ENCODE measurements around the gene GABRR1.

The GABRR1 gene

GRCh38 chr6:89204096-89204495 is 13.1 kb downstream of the GABRR1 start:
- Histone ChIP-seq H3K4me3 (ENCODE audit: low read depth, low read length) (no peak overlapping the region), H3K27ac (no peak overlapping the region), H3K36me3 (replicated peaks) (no peaks in the 10 kb centered on the region), H3K27me3 (replicated peaks) (no peaks in the 10 kb centered on the region)
- in situ Hi-C loops (cut with HindIII; ENCODE audit: low pct_ligation_motif_present, low sequenced_read_pairs): no loop called here
- TF ChIP-seq CTCF (IDR thresholded peaks at IDR 0.05; ENCODE audit: low read depth, low read length, missing control alignments): no peak
- no peak for DNase-seq

- Histone ChIP-seq H3K4me3 (ENCODE audit: low read depth, low read length) (no peak overlapping the region), H3K27me3 (replicated peaks) (no peaks in the 10 kb centered on the region), H3K36me3 (replicated peaks) (no peaks in the 10 kb centered on the region), H3K27ac (no peak overlapping the region)
- DNase-seq: no peak
- TF ChIP-seq CTCF (IDR thresholded peaks at IDR 0.05; ENCODE audit: low read depth, low read length, missing control alignments): no peak
- in situ Hi-C loops (cut with HindIII; ENCODE audit: low pct_ligation_motif_present, low sequenced_read_pairs): no loop called here
These were observed 16.4 kb downstream of the GABRR1 start for GRCh38 chr6:89200706-89201215.

- H3K27ac ChIP-seq: no peak overlapping the region
- no peaks in the 10 kb centered on the region for H3K27me3 ChIP-seq (replicated peaks)
- H3K36me3 ChIP-seq (replicated peaks): no peaks in the 10 kb centered on the region
- TF ChIP-seq CTCF (IDR thresholded peaks at IDR 0.05; ENCODE audit: low read depth, low read length, missing control alignments): no peak
- H3K4me3 ChIP-seq (ENCODE audit: low read depth, low read length): no peak overlapping the region
- in situ Hi-C loops (cut with HindIII; ENCODE audit: low pct_ligation_motif_present, low sequenced_read_pairs): no loop called here
- no peak for DNase-seq
These were observed 17.6 kb downstream of the GABRR1 start for GRCh38 chr6:89199579-89199978.

DNA sequence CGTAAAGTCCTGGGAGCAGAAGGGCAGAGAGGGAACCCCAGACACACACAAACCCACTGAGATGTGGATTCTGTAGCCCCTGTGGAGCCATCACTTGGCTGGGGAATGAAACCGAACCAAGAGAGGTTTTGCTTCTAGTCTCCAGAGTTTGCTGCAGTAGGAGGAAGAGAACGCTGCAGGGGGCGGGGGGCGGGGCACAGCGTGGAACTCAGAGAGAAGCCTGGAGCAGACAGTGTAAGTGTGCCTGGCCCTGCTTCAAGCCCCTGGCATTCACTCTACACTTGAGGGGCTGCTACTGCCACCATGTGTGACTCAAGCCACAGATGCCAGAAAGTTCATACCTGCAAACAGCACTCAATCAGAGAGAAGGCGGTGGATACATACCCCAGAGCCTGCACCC is 18.9 kb downstream of the GABRR1 start:
- Histone ChIP-seq H3K4me3 (ENCODE audit: low read depth, low read length) (no peak overlapping the region), H3K36me3 (replicated peaks) (no peaks in the 10 kb centered on the region), H3K27ac (no peak overlapping the region), H3K27me3 (replicated peaks) (no peaks in the 10 kb centered on the region)
- TF ChIP-seq CTCF (IDR thresholded peaks at IDR 0.05; ENCODE audit: low read depth, low read length, missing control alignments): no peak
- no peak for DNase-seq
- in situ Hi-C loops (cut with HindIII; ENCODE audit: low pct_ligation_motif_present, low sequenced_read_pairs): no loop called here

- Histone ChIP-seq H3K36me3 (replicated peaks) (no peaks in the 10 kb centered on the region), H3K4me3 (ENCODE audit: low read depth, low read length) (no peak overlapping the region), H3K27ac (no peak overlapping the region), H3K27me3 (replicated peaks) (no peaks in the 10 kb centered on the region)
- DNase-seq: no peak
- in situ Hi-C loops (cut with HindIII; ENCODE audit: low pct_ligation_motif_present, low sequenced_read_pairs): no loop called here
- no peak for TF ChIP-seq CTCF (IDR thresholded peaks at IDR 0.05; ENCODE audit: low read depth, low read length, missing control alignments)
These were observed 20.0 kb downstream of the GABRR1 start for GRCh38 chr6:89197141-89197540.

DNA sequence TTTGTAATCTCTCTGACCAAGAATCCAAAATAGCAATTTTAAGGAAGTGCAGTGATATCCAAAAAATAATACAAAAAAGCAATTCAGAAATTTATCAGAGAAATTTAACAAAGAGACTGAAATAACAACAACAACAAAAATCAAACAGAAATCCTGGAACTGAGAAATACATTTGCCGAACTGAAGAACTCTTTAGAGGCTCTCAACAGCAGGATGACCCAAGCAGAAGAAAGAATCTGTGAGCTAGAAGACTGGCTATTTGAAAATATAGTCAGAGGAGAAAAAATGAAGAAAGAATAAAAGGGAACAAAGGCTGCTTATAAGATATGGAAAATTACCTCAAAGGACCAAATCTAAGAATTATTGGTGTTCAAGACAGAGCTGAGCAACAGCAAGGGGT is 22.6 kb downstream of the GABRR1 start:
- in situ Hi-C loops (cut with HindIII; ENCODE audit: low pct_ligation_motif_present, low sequenced_read_pairs): no loop called here
- Histone ChIP-seq H3K27ac (no peak overlapping the region), H3K36me3 (replicated peaks) (no peaks in the 10 kb centered on the region), H3K27me3 (replicated peaks) (no peaks in the 10 kb centered on the region), H3K4me3 (ENCODE audit: low read depth, low read length) (no peak overlapping the region)
- no peak for DNase-seq
- TF ChIP-seq CTCF (IDR thresholded peaks at IDR 0.05; ENCODE audit: low read depth, low read length, missing control alignments): no peak

Data from brain microvascular endothelial cell (primary cell).